ENCODE data around the gene ABT1.

GRCh38 chr6:26576407-26576843 lies 20.3 kb upstream of the ABT1 start:
- TF ChIP-seq EZH2phosphoT487 (IDR thresholded peaks at IDR 0.05; ENCODE audit: borderline replicate concordance, low read depth, low read length) (no peak), CTCF (conservative IDR thresholded peaks at IDR 0.05; ENCODE audit: low read length) (no peak)
